Measurements from ENCODE around the gene SLIT3. TPM values are rescaled to one million over a fixed set of nuclear protein-coding genes. Genes with fewer than 3 reads are reported as not detected.

SLIT3 gene
- total RNA-seq, 2 experiments from 2014 or later: not detected

DNA sequence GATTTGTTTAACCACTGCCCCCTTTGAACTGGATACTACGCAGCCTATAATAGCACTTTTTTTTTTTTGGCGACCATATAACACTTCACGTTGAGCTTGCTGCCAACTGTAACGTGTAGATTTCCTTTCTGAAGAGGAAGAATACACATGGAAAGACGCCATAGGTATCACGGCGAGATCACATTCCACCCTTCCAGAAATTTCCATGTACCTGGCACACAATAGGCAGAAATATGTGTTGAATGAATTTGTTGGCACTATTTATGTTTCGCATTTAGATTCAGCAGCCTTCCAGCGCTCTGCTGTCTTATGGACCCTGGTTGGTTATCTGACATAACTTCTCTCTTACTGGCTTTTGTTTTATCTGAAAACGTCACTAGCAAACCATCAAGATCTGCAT is 250.3 kb downstream of the SLIT3 start:
- ATAC-seq (ENCODE audit: poor library complexity) (no peak), DNase-seq (no peak)
- H3K27ac Mint-ChIP-seq: no peak overlapping the region
- Histone ChIP-seq H3K4me3 (ENCODE audit: low read length) (no peak overlapping the region), H3K9me3 (ENCODE audit: control insufficient read depth in 1 of 2, insufficient read depth in 1 of 2, low read length in 2 of 2) (no peaks in the 10 kb centered on the region), H3K36me3 (ENCODE audit: insufficient read depth, low read length) (no peaks in the 10 kb centered on the region), H3K27ac (ENCODE audit: low read depth in 1 of 2, low read length in 2 of 2) (no peak overlapping the region), H3K4me1 (ENCODE audit: insufficient read depth, low read length) (no peaks in the 10 kb centered on the region), H3K27me3 (ENCODE audit: control insufficient read depth in 1 of 2, insufficient read depth in 2 of 2, low read length in 2 of 2) (peaks cover 0 to 2% of the 10 kb centered on the region in 2 experiments)
- peaks cover 18% of the 10 kb centered on the region for H3K27me3 Mint-ChIP-seq
- ChIA-PET POLR2A (no interaction called here), CTCF (no interaction called here)
- H3K4me3 Mint-ChIP-seq: no peak overlapping the region
- no peaks in the 10 kb centered on the region for H3K4me1 Mint-ChIP-seq (ENCODE audit: low read depth)
- intact Hi-C loops (cut with DNase I, micrococcal nuclease): no loop called here
- H3K9me3 Mint-ChIP-seq: no peaks in the 10 kb centered on the region
- H3K36me3 Mint-ChIP-seq (ENCODE audit: low read depth): no peaks in the 10 kb centered on the region
- TF ChIP-seq, protein P1, sequence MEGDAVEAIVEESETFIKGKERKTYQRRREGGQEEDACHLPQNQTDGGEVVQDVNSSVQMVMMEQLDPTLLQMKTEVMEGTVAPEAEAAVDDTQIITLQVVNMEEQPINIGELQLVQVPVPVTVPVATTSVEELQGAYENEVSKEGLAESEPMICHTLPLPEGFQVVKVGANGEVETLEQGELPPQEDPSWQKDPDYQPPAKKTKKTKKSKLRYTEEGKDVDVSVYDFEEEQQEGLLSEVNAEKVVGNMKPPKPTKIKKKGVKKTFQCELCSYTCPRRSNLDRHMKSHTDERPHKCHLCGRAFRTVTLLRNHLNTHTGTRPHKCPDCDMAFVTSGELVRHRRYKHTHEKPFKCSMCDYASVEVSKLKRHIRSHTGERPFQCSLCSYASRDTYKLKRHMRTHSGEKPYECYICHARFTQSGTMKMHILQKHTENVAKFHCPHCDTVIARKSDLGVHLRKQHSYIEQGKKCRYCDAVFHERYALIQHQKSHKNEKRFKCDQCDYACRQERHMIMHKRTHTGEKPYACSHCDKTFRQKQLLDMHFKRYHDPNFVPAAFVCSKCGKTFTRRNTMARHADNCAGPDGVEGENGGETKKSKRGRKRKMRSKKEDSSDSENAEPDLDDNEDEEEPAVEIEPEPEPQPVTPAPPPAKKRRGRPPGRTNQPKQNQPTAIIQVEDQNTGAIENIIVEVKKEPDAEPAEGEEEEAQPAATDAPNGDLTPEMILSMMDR (IDR thresholded peaks at IDR 0.05): no peak

DNA sequence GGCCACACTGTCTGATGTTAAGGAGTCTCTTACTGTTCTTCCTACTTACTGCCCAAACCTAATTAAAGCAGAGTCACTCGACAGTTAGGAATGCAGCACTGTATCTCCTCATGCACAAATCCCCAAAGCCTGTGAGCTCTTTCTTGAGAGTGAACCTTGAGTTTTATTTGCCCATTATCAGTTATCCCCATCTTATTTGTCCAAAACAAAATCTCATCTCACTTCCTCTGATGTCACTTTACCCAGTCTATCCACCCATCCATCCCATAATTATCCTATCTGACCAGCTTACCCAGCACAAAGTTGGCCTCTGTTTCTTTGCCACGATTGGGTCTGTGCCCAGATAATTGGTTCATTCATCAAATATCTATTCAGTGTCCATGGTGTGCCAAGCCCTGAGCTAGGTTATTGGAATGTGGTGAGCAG is 250.8 kb downstream of the SLIT3 start:
- no peaks in the 10 kb centered on the region for H3K4me1 Mint-ChIP-seq (ENCODE audit: low read depth)
- no peaks in the 10 kb centered on the region for H3K36me3 Mint-ChIP-seq (ENCODE audit: low read depth)
- TF ChIP-seq, protein P1 (IDR thresholded peaks at IDR 0.05): no peak
- no peaks in the 10 kb centered on the region for H3K9me3 ChIP-seq (ENCODE audit: control insufficient read depth in 1 of 2, insufficient read depth in 1 of 2, low read length in 2 of 2)
- ChIA-PET POLR2A (no interaction called here), CTCF (no interaction called here)
- no peak overlapping the region for H3K27ac Mint-ChIP-seq
- H3K27me3 ChIP-seq (ENCODE audit: control insufficient read depth in 1 of 2, insufficient read depth in 2 of 2, low read length in 2 of 2): peaks cover 0 to 2% of the 10 kb centered on the region in 2 experiments
- H3K27me3 Mint-ChIP-seq: peaks cover 15% of the 10 kb centered on the region
- no peaks in the 10 kb centered on the region for H3K4me1 ChIP-seq (ENCODE audit: insufficient read depth, low read length)
- no peak for DNase-seq
- no peak overlapping the region for H3K27ac ChIP-seq (ENCODE audit: low read depth in 1 of 2, low read length in 2 of 2)
- intact Hi-C loops (cut with DNase I, micrococcal nuclease): no loop called here
- no peaks in the 10 kb centered on the region for H3K9me3 Mint-ChIP-seq
- no peaks in the 10 kb centered on the region for H3K36me3 ChIP-seq (ENCODE audit: insufficient read depth, low read length)
- no peak overlapping the region for H3K4me3 Mint-ChIP-seq
- ATAC-seq (ENCODE audit: poor library complexity): no peak
- no peak overlapping the region for H3K4me3 ChIP-seq (ENCODE audit: low read length)

DNA sequence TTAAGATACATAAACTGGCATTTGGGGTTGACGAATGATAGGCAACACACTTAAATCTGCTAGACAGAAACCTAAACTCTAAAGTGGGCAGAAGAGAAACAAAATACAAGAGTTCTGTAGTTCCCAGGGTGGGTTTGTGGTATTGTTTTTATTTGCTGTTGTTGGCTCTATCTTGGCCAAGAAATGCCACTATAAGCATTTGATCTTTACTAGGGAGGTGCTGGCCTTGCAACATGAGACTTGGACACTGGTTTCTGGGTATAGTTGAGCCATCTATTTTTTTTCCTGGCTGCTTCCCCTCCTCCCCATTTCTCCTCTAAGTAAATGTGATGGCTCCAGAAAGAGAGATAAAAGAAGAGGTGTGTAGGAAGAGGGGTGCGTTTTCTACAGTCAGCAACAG is 251.2 kb downstream of the SLIT3 start:
- no peak overlapping the region for H3K4me3 Mint-ChIP-seq

More for the DNA sequence above, 251.2 kb downstream of the SLIT3 start:
- Mint-ChIP-seq H3K4me1 (ENCODE audit: low read depth) (no peaks in the 10 kb centered on the region), H3K27ac (no peak overlapping the region), H3K36me3 (ENCODE audit: low read depth) (no peaks in the 10 kb centered on the region), H3K9me3 (no peaks in the 10 kb centered on the region), H3K27me3 (peaks cover 11% of the 10 kb centered on the region)
- TF ChIP-seq, protein P1 (IDR thresholded peaks at IDR 0.05): no peak
- CTCF ChIA-PET: no interaction called here
- DNase-seq: no peak
- Histone ChIP-seq H3K36me3 (ENCODE audit: insufficient read depth, low read length) (no peaks in the 10 kb centered on the region), H3K27me3 (ENCODE audit: control insufficient read depth in 1 of 2, insufficient read depth in 2 of 2, low read length in 2 of 2) (peaks cover 0 to 2% of the 10 kb centered on the region in 2 experiments), H3K4me1 (ENCODE audit: insufficient read depth, low read length) (no peaks in the 10 kb centered on the region), H3K4me3 (ENCODE audit: low read length) (no peak overlapping the region), H3K27ac (ENCODE audit: low read depth in 1 of 2, low read length in 2 of 2) (no peak overlapping the region), H3K9me3 (ENCODE audit: control insufficient read depth in 1 of 2, insufficient read depth in 1 of 2, low read length in 2 of 2) (no peaks in the 10 kb centered on the region)
- no peak for ATAC-seq (ENCODE audit: poor library complexity)
- intact Hi-C loops (cut with DNase I, micrococcal nuclease): no loop called here
- POLR2A ChIA-PET: no interaction called here
